ENCODE measurements around the gene KLF15.
A peak's percentile ranks its signal among the peaks of the same experiment; 100 is the strongest.

Gene KLF15

GRCh38 chr3:126320517-126321293 lies 36.5 kb downstream of the KLF15 start:
- no peak for DNase-seq (ENCODE audit: low spot score)

GRCh38 chr3:126319701-126320295 lies 37.4 kb downstream of the KLF15 start:
- no peak for DNase-seq (ENCODE audit: low spot score)

- no peak for DNase-seq (ENCODE audit: low spot score)
These were observed 39.9 kb downstream of the KLF15 start for GRCh38 chr3:126317029-126317996.

- DNase-seq (ENCODE audit: low spot score) = peak; percentile 34
These were observed 40.7 kb downstream of the KLF15 start for GRCh38 chr3:126316501-126316939.

GRCh38 chr3:126316031-126316461 lies 41.2 kb downstream of the KLF15 start:
- DNase-seq (ENCODE audit: low spot score) = peak; percentile 43

GRCh38 chr3:126314790-126315658 lies 42.2 kb downstream of the KLF15 start:
- peak; percentile 33 for DNase-seq (ENCODE audit: low spot score)

- no peak for DNase-seq (ENCODE audit: low spot score)
These were observed 42.9 kb downstream of the KLF15 start for GRCh38 chr3:126314305-126314789.

- DNase-seq (ENCODE audit: low spot score) = no peak
These were observed 43.5 kb downstream of the KLF15 start for GRCh38 chr3:126313580-126314304.

- DNase-seq (ENCODE audit: low spot score) = no peak
These were observed 44.0 kb downstream of the KLF15 start for GRCh38 chr3:126313166-126313565.

GRCh38 chr3:126312341-126312740 lies 44.9 kb downstream of the KLF15 start:
- no peak for DNase-seq (ENCODE audit: low spot score)

- DNase-seq (ENCODE audit: low spot score) = peak; percentile 34
These were observed 45.8 kb downstream of the KLF15 start for GRCh38 chr3:126311338-126311978.

GRCh38 chr3:126310816-126311215 lies 46.4 kb downstream of the KLF15 start:
- DNase-seq (ENCODE audit: low spot score) = peak; percentile 30

- DNase-seq (ENCODE audit: low spot score) = no peak
These were observed 47.1 kb downstream of the KLF15 start for GRCh38 chr3:126309861-126310655.

- no peak for DNase-seq (ENCODE audit: low spot score)
These were observed 48.0 kb downstream of the KLF15 start for GRCh38 chr3:126309165-126309564.

- peak; percentile 40 for DNase-seq (ENCODE audit: low spot score)
These were observed 48.6 kb downstream of the KLF15 start for GRCh38 chr3:126308394-126309125.

GRCh38 chr3:126307591-126308393 lies 49.4 kb downstream of the KLF15 start:
- DNase-seq (ENCODE audit: low spot score) = peak; percentile 31

- no peak for DNase-seq (ENCODE audit: low spot score)
These were observed 50.2 kb downstream of the KLF15 start for GRCh38 chr3:126306888-126307482.

Measured in ecto neural progenitor cell (in vitro differentiated cells).